Measurements from ENCODE around the gene SEMA3E.

SEMA3E gene

DNA sequence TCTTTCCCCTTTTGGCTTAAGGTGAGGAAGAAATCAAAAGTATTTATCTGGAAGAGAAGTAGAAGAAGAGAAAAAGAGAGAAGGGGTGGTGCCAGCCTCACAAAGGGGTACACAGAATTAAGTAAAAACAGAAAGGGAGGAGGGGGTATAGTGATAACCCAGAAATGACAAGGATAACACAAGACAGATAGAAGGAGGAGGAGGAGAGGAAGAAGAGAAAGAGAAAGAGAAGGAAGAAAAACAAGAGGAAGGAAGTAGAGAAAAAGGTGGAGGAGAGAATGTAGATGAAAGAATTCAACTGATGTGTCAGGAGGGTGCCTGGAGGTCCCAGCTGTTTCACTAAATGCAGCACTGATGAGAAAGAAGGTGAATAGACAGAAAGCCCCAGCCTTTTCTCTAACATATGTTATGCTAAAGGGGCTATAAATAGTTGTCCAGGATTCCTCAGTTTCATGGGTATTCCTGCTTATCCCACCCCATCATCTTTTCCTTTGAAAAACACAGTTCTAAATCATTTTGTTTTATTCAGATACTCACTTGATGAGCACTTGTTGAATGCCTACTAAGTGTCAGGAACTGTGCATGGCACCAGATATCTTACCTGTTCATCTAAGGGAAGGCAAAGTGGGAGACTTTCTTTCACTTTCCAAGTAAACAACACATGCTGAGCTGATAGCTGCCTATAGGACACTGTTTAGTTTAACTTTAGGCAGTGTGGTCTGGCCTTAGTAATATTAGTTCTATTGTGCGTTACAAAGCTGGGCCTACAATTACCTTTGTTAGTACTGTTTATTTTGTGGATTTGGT, 8.0 kb downstream of the SEMA3E start:
- DNase-seq: peak in 1 of 3 experiments; percentile 34

DNA sequence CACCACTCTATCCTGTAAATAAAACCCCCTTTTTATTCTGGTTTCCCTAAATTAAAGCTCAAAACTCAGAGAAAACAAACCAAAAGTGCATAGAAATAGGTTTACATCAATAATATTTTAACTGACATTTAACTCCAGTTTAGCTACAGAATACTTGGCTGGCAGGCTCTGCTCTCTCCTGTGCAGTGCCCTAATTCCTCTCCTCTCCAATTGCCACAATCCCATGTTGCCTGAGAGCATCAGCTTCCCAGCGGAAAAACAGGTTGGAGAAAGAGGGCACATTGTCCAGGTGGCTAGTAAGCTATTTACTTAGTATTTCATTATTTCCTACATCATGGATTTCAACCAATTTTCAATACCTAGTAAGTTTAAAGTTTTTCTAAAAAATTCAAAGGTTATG, 8.7 kb downstream of the SEMA3E start:
- DNase-seq: no peak

DNA sequence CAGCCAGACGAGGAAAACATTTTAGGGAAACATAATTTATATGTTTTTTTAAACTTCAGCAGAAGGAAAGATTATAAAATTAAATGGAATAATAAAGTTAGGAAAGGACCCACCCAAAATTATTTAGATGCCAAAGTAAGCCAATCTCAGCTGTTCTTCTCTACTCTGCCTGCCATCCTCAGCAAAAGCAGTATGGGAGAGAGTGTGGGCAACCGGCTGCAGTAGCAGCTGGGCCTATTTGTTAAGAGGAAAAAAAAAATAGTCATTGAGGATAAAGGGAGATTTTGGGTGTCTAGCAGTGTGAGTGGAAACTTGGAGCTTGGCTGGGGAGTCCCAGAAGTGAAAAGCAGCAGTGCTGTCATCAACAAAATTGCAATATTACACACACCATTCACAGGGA, 15.4 kb downstream of the SEMA3E start:
- no peak for DNase-seq

GRCh38 chr7:83629117-83629880, 19.6 kb downstream of the SEMA3E start:
- no peak for DNase-seq

GRCh38 chr7:83617858-83618257, 31.1 kb downstream of the SEMA3E start:
- peak in 1 of 3 experiments; percentile 26 for DNase-seq

- no peak for DNase-seq
Measured at GRCh38 chr7:83614112-83614511, 34.8 kb downstream of the SEMA3E start.

DNA sequence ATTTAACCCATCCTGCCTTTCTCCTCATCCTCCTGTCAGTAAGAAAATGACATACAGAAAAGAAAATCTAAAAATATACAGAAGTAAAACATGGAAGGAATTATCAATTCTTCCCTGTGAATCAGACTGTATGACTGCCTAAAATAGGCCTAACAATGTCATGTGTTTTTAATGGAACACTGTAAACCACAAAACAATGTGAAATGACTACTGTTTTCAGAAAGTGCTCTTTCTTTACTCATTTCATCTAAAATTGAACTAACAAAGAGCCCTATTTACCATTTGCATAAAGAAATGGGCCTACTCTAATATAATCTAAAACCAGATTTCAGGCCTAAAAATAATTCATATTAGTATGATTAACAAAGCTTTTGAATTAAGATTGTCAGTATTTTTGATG, 35.7 kb downstream of the SEMA3E start:
- no peak for DNase-seq

- no peak for DNase-seq
Measured at GRCh38 chr7:83611776-83612175, 37.2 kb downstream of the SEMA3E start.

DNA sequence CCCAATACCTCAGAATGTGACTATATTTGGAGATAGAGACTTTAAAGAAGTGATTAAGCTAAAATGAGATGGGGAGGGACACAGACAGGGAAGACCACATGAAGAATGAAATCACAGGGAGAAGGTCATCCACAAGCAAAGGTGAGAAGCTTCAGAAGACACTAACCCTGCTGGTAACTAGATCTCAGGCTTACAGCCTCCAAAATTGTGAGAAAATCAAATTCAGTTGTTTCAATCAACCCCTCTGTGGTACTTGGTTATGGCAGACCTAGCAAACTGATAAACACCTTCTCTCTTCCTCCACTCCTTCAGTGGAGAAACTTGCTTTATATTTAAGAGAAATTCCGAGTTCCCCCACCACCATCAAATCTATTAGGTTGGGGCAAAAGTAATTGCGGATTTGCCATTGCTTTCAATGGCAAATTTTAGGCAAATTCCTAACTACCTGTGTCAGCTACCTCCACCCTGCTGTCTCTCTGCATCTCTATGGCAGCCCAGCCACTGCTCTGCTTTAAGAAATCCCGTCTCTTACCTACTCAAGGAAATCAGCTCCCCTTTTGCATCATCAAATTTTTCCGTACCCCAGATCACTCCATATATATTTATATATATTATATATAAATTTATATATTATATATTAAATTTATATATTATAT, 38.2 kb downstream of the SEMA3E start:
- DNase-seq: no peak

- no peak for DNase-seq
Measured at GRCh38 chr7:83608716-83609115, 40.2 kb downstream of the SEMA3E start.

DNA sequence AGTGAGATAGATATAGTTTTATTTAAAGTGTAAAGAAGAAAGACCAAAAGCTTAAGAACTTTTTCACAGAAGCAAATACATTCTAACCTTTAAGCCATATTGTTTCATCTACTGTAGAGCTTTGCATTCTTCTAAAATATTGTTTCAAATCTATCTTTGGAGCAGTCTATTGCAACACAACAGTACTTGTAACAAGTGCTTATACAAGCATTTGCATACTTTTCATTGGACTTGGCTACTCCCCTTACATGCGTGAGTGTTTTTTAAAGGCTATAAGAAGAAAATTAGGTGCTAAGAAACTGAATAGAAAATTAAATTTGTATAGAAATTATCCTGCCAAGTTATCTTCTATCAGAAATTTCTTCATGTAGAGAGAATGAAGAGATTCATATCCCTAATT, 45.3 kb downstream of the SEMA3E start:
- DNase-seq: no peak

GRCh38 chr7:83599131-83599530, 49.8 kb downstream of the SEMA3E start:
- no peak for DNase-seq

- DNase-seq: peak in 2 of 3 experiments; percentile 70 to 93
Measured at GRCh38 chr7:83593921-83594475, 54.9 kb downstream of the SEMA3E start.

DNA sequence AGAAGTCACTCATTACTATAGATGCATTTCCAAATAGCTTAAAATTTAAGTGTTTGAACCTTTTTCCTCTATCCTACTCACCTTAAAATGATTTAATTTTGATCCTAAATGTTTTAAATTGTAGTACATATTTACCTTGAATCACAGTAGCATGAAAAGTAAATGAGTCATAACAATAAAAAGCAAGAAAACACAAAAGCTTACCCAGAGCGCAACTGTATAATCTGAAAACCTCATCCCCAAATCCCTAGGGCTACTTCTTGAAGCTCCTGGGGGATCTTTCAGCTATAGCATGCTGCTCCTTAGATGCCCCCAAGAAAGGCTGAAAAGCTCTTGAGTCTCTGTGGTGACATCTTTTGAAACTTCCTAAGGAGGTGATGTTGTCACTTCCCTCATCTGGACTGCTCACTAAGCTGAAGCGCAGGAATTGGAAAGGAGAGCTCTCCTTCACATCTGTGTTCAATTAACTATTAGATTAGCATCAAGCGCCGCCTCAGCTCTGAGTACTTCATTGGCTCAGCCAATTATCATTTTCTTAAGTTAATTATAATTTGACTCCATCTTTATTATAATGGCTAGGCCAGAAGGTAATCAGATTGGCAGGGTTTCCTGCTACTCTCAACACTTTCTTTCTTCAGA, 60.2 kb downstream of the SEMA3E start:
- no peak for DNase-seq

DNA sequence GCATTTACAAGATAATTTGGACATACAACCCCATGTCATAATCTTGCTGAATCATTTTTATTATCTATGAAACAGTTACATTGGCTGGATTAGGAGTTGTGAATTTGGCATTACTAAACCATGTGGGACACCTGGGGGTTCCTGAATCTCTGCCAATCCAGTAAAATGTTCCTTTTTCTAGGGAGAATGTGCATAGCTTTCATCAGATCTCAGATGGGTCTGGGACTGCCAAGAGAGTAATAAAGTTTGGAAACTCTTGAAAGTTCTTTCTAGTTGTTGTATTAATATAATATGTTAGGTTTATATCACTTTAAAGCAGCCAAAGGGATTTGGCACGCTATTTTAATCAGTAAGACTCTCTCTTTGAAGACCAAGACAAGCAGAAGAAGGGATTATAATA, 62.7 kb downstream of the SEMA3E start:
- DNase-seq: no peak

DNA sequence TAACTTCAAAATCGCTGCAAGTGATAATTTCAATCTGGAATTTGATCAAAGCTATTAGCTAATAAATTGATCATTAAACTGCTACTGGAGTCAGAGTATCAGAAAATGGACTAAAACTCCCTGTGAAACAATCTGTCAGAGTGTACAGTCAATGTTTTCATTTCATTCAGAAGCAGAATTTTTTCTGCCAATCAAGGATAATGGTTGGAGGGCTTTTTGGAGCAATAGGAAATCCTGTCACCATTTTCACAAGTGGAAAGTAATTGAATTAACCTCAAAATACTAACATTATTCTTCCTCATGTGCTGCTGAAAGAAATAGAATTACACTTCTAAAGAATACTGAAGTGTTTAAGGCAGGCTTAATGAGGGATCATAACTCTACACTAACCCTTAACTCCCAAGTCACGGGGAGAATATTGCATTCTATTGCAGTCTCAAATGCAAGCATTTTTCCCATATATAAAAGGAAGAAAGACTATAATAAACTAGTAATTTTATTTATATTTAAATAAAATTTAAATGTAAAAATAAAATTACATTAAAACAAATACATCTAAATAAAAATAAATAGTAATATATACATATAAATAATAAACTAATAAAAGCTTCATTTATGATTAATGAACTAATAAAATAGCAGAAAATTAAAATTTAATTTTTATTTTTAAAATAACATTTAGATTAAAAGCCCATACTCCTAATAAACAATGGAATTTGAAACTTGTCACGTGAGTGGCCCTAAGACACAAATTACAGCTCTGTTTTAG, 67.1 kb downstream of the SEMA3E start:
- no peak for DNase-seq

- peak in 1 of 3 experiments; percentile 25 for DNase-seq
Measured at GRCh38 chr7:83579740-83580139, 69.2 kb downstream of the SEMA3E start.

GRCh38 chr7:83575436-83575835, 73.5 kb downstream of the SEMA3E start:
- DNase-seq: peak in 2 of 3 experiments; percentile 17 to 66

DNA sequence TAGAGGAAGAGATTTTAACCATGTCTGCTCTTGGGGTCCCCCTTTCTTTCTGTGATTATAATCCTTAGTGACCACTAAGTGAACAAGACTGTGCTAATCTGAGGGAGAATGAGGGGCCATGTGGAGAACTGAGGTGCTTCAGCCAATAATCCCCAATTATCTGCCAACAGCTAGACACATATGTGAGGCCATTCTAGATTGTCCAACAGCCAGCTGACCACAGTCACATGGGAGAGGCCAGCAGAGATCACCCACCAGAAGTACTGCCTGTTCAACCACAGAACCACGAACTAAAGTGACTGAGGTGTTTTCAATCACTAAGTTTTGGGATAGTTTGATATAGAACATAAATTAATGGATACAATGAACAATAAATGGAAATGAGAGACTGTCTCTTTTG, 74.3 kb downstream of the SEMA3E start:
- no peak for DNase-seq

DNA sequence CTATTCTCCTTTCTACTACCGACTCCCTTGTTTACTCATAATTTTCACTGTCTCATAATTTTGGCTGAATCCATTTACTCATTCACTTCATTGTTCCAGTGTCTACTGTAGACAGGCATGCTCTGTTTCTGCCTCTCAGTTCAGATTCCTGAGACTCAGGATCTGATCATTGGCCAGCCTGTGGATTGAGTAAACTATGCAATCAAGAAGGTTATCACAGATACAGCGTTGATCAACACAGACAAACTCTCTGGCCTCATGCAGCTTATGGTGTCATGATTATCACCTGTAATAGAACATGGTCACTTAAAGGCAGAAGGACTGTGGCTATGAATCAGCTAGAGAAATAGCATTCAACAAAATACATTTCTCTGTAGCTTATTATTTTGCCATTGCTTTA, 86.0 kb downstream of the SEMA3E start:
- DNase-seq: no peak

GRCh38 chr7:83562289-83562688, 86.7 kb downstream of the SEMA3E start:
- no peak for DNase-seq

- DNase-seq: no peak
Measured at GRCh38 chr7:83559887-83560286, 89.1 kb downstream of the SEMA3E start.

Data from NCI-H1417 (cell line).